ENCODE data around the gene TBXAS1. TPM values are rescaled to one million over a fixed set of nuclear protein-coding genes. Genes with fewer than 3 reads are reported as not detected.
"Not testable (repeated sequence)": the region's sequence is repeated elsewhere in the genome, so short reads cannot be mapped to it uniquely, and the experiment has no call there.

Gene TBXAS1
- total and polyA plus RNA-seq, 11 donors: 2.0 to 32.0 (median 4.7) TPM

GRCh38 chr7:139901901-139902300 is 72.8 kb downstream of the TBXAS1 start:
- intact Hi-C loops (cut with DNase I): no loop called here
- Histone ChIP-seq H3K27ac (peak overlapping the region in 1 of 12 donors; percentile 42), H3K9me3 (peaks cover 0 to 20% (median under 1%) of the 10 kb centered on the region in 12 donors), H3K36me3 (no peaks in the 10 kb centered on the region), H3K4me3 (no peak overlapping the region), H3K4me1 (peaks cover 0 to 23% (median 0%) of the 10 kb centered on the region in 12 donors), H3K27me3 (no peaks in the 10 kb centered on the region)
- ATAC-seq (no peak), DNase-seq (no peak)
- no peak for TF ChIP-seq POLR2A (IDR thresholded peaks at IDR 0.05)
- TF ChIP-seq, protein P1, sequence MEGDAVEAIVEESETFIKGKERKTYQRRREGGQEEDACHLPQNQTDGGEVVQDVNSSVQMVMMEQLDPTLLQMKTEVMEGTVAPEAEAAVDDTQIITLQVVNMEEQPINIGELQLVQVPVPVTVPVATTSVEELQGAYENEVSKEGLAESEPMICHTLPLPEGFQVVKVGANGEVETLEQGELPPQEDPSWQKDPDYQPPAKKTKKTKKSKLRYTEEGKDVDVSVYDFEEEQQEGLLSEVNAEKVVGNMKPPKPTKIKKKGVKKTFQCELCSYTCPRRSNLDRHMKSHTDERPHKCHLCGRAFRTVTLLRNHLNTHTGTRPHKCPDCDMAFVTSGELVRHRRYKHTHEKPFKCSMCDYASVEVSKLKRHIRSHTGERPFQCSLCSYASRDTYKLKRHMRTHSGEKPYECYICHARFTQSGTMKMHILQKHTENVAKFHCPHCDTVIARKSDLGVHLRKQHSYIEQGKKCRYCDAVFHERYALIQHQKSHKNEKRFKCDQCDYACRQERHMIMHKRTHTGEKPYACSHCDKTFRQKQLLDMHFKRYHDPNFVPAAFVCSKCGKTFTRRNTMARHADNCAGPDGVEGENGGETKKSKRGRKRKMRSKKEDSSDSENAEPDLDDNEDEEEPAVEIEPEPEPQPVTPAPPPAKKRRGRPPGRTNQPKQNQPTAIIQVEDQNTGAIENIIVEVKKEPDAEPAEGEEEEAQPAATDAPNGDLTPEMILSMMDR (IDR thresholded peaks at IDR 0.05): no peak
- WGBS, 4 donors: 77 to 97% (median 88%) methylated on average over 3 of the region's 3 CpGs

DNA sequence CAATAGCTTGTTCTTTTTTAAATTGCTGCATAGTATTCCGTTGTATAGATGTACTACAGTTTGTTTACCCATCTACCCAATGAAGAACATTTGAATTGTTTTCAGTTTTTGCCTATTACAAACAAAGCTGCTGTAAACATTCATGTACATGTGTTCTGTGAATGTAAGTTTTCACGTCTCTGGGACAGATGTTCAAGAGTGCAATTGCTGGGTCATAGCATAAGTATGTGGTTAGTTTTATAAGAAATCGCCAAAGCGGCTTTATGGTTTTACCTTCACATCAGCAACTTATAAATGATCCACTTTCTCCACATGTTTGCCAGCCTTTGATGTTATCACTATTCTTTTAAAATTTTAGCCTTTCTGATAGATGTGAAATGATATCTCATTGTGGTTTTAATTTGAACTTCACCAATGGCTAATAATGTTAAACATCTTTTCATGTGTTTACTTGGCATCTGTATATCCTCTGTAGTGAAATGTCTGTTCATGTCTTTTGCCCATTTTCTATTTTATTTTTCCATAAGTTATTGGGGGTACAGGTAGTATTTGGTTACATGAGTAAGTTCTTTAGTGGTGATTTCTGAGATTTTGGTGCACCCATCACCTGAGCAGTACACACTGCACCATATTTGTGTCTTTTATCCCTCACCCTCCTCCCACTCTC is 73.5 kb downstream of the TBXAS1 start:
- no peak overlapping the region for H3K27ac ChIP-seq
- DNase-seq: no peak
- H3K4me1 ChIP-seq: peaks cover 0 to 17% (median 0%) of the 10 kb centered on the region in 12 donors
- H3K27me3 ChIP-seq: no peaks in the 10 kb centered on the region
- H3K9me3 ChIP-seq: peaks cover 0 to 26% (median 2%) of the 10 kb centered on the region in 12 donors
- intact Hi-C loops (cut with DNase I): no loop called here
- no peak overlapping the region for H3K4me3 ChIP-seq
- ATAC-seq: no peak
- no peaks in the 10 kb centered on the region for H3K36me3 ChIP-seq
- no peak for TF ChIP-seq POLR2A (IDR thresholded peaks at IDR 0.05)
- TF ChIP-seq, protein P1 (IDR thresholded peaks at IDR 0.05): no peak
- 71 to 95% (median 89%) methylated on average over 4 of the region's 4 CpGs for WGBS, 4 donors

- H3K27me3 ChIP-seq; intact Hi-C loops (cut with DNase I); H3K4me3 ChIP-seq; H3K36me3 ChIP-seq; H3K27ac ChIP-seq; ATAC-seq; DNase-seq: not testable (repeated sequence)
- Histone ChIP-seq H3K4me1 (peaks cover 0 to 13% (median 0%) of the 10 kb centered on the region in 12 donors), H3K9me3 (peaks cover 0 to 26% (median 2%) of the 10 kb centered on the region in 12 donors)
- 84 to 90% (median 85%) methylated on average over 2 of the region's 2 CpGs for WGBS, 4 donors
Measured at GRCh38 chr7:139903103-139903477, 74.0 kb downstream of the TBXAS1 start.

GRCh38 chr7:139906879-139907278 is 77.8 kb downstream of the TBXAS1 start:
- DNase-seq: no peak
- Histone ChIP-seq H3K36me3 (peaks cover 0 to 7% (median 0%) of the 10 kb centered on the region in 9 donors), H3K9me3 (peaks cover 0 to 26% (median 2%) of the 10 kb centered on the region in 12 donors), H3K4me3 (no peak overlapping the region), H3K4me1 (peaks cover 0 to 10% (median 0%) of the 10 kb centered on the region in 12 donors), H3K27me3 (no peaks in the 10 kb centered on the region), H3K27ac (no peak overlapping the region)
- intact Hi-C loops (cut with DNase I): no loop called here
- TF ChIP-seq, protein P1 (IDR thresholded peaks at IDR 0.05): no peak
- no peak for TF ChIP-seq POLR2A (IDR thresholded peaks at IDR 0.05)
- ATAC-seq: no peak

- TF ChIP-seq, protein P1 (IDR thresholded peaks at IDR 0.05): no peak
- TF ChIP-seq POLR2A (IDR thresholded peaks at IDR 0.05): no peak
- no peak overlapping the region for H3K27ac ChIP-seq
- intact Hi-C loops (cut with DNase I): no loop called here
- peaks cover 0 to 23% (median 0%) of the 10 kb centered on the region in 9 donors for H3K36me3 ChIP-seq
- H3K9me3 ChIP-seq: peaks cover 0 to 11% (median 0%) of the 10 kb centered on the region in 12 donors
- H3K4me3 ChIP-seq: no peak overlapping the region
- H3K4me1 ChIP-seq: peaks cover 0 to 11% (median 0%) of the 10 kb centered on the region in 12 donors
- no peak for DNase-seq
- no peak for ATAC-seq
- no peaks in the 10 kb centered on the region for H3K27me3 ChIP-seq
Measured at GRCh38 chr7:139908792-139909191, 79.7 kb downstream of the TBXAS1 start.

Data from heart left ventricle (tissue), 16 donors.